Keratinocyte (primary cell): ENCODE measurements around the gene FAP. TPM values are rescaled to one million over a fixed set of nuclear protein-coding genes. Genes with fewer than 3 reads are reported as not detected.

ENCODE experiments used
- DNase-seq: peaks from one replicate; pipeline ENCODE4 v3.0.0-alpha.2; 2011; ENCODE audit warnings: low read depth, missing footprints, low spot score
- FAIRE-seq: peaks from 2 replicates; lab custom pipeline; 2011; peaks lifted over from hg19 to GRCh38; lab: Jason Lieb, UNC
- H2AFZ ChIP-seq: 2 replicates; pipeline ENCODE4 v1.6.0; 2012; ENCODE audit warnings: low read length, control low read depth, inconsistent platforms; ENCODE audit not compliant: control insufficient read depth
- H3K27ac ChIP-seq: 2 replicates; pipeline ENCODE4 v1.5.1; 2011; ENCODE audit warnings: low read length; ENCODE audit not compliant: control insufficient read depth, insufficient read depth
- H3K27me3 ChIP-seq: 3 replicates; pipeline ENCODE4 v1.6.0; 2011; ENCODE audit warnings: low read length; ENCODE audit not compliant: control insufficient read depth, insufficient read depth; ENCODE audit errors: extremely low read depth
- H3K36me3 ChIP-seq, 2 experiments: 2 replicates in 1 of 2; 3 replicates in 1 of 2; pipeline ENCODE4 v1.5.1; 2011; ENCODE audit warnings: low read length in 2 of 2, mild to moderate bottlenecking in 1 of 2; ENCODE audit not compliant: control insufficient read depth in 2 of 2, insufficient read depth in 2 of 2; ENCODE audit errors: extremely low read depth in 1 of 2
- H3K4me1 ChIP-seq: 3 replicates; pipeline ENCODE4 v1.5.1; 2011; ENCODE audit warnings: low read length; ENCODE audit not compliant: control insufficient read depth, insufficient read depth; ENCODE audit errors: extremely low read depth
- H3K4me2 ChIP-seq: 3 replicates; pipeline ENCODE4 v1.6.0; 2011; ENCODE audit warnings: low read depth, low read length; ENCODE audit not compliant: control insufficient read depth, insufficient read depth; ENCODE audit errors: extremely low read depth
- H3K4me3 ChIP-seq, 3 experiments: fragments of 200-600 bp in 1 of 3; sonication (generic) in 1 of 3; 2 replicates in 2 of 3; 3 replicates in 1 of 3; pipeline ENCODE4 v1.5.1; 2011 to 2016; ENCODE audit warnings: low read length in 3 of 3, mild to moderate bottlenecking in 3 of 3, control low read depth in 2 of 3, inconsistent platforms in 1 of 3, low read depth in 1 of 3, mixed read lengths in 1 of 3, mixed run types in 1 of 3, moderate library complexity in 1 of 3; ENCODE audit not compliant: control insufficient read depth in 2 of 3, insufficient read depth in 2 of 3; ENCODE audit errors: extremely low read depth in 1 of 3
- H3K79me2 ChIP-seq: 2 replicates; pipeline ENCODE4 v1.6.0; 2012; ENCODE audit warnings: low read length; ENCODE audit not compliant: control insufficient read depth, insufficient read depth
- H3K9ac ChIP-seq: 3 replicates; pipeline ENCODE4 v1.6.0; 2011; ENCODE audit warnings: low read length; ENCODE audit not compliant: control insufficient read depth, insufficient read depth; ENCODE audit errors: extremely low read depth
- H3K9me1 ChIP-seq: 3 replicates; pipeline ENCODE4 v1.6.0; 2011; ENCODE audit warnings: low read length; ENCODE audit not compliant: control insufficient read depth, insufficient read depth; ENCODE audit errors: extremely low read depth
- H3K9me3 ChIP-seq: 2 replicates; pipeline ENCODE4 v1.5.1; 2012; ENCODE audit warnings: low read depth, low read length; ENCODE audit not compliant: control insufficient read depth
- H4K20me1 ChIP-seq: 3 replicates; pipeline ENCODE4 v1.6.0; 2011; ENCODE audit warnings: low read length; ENCODE audit not compliant: control insufficient read depth, insufficient read depth; ENCODE audit errors: extremely low read depth
- EZH2 ChIP-seq: IDR thresholded peaks from one replicate; pipeline ENCODE4 v1.6.1; 2012; ENCODE audit warnings: inconsistent platforms, mild to moderate bottlenecking, low read length, moderate library complexity
- dilution Hi-C: fragments of 300-500 bp; cut with MboI; formaldehyde crosslinking; loops from one replicate; pipeline ENCODE4 v1.7.0; 2020; ENCODE audit warnings: low sequenced_read_pairs; ENCODE audit not compliant: extremely low pct_ligation_motif_present
- polyA plus RNA-seq, 5 experiments: library from polyadenylated mRNA; depleted of rRNA in 3 of 5; stranded (reverse) in 3 of 5; stranded (forward) in 1 of 5; unstranded in 1 of 5; fragments of >200 nt; gene quantifications; 1 replicate in 1 of 5; 2 replicates in 3 of 5; 3 replicates in 1 of 5; pipeline versions ENCODE4 v1.2.1 to v1.2.3, GENCODE V29; 2011 to 2012; ENCODE audit warnings: missing spikeins in 2 of 5, low read depth in 1 of 5, low replicate concordance in 1 of 5
- TF ChIP-seq, protein P1 (sequence below), 3 experiments: IDR thresholded peaks in 1 of 3; conservative IDR thresholded peaks in 1 of 3; optimal IDR thresholded peaks in 1 of 3; 2 replicates in 2 of 3; 3 replicates in 1 of 3; pipeline versions ENCODE3 to v1.5.1; 2011; ENCODE audit warnings: low read length in 3 of 3, mild to moderate bottlenecking in 3 of 3, moderate library complexity in 2 of 3, control low read depth in 1 of 3, inconsistent platforms in 1 of 3; ENCODE audit not compliant: insufficient read depth in 2 of 3; ENCODE audit errors: extremely low read depth in 1 of 3

Gene FAP
- polyA plus RNA-seq, 1 donor (not counting 4 experiments of a cell fraction or from before 2014, with no cell fraction given), result 8.5 TPM

DNA sequence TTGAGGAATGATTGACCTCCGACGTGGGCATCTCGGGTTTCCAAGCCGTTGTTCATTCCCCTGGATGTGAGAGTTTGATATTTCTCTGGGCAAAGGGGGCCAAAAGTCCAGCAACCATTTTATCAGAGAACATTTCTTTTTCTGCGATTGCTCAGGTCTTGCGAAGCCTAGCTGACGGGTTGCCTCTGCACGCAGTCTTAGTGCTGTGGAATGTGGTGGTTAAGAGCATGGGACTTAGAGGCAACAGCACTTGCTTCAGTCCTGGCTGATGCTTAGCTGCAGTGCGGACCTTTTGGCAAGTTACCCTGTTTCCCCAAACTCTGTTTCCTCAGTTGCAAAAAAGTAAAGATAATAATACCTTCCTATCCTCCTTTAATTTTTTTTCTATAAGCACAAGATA, 45.0 kb downstream of the FAP start:
- Histone ChIP-seq H3K4me3 (no peak overlapping the region), H3K9me1 (no peaks in the 10 kb centered on the region), H3K4me2 (no peak overlapping the region), H2AFZ (no peak overlapping the region), H3K36me3 (peaks cover 0 to 8% of the 10 kb centered on the region in 2 experiments), H3K27ac (no peak overlapping the region), H3K79me2 (no peaks in the 10 kb centered on the region), H3K27me3 (no peaks in the 10 kb centered on the region), H3K9ac (no peak overlapping the region), H4K20me1 (no peaks in the 10 kb centered on the region), H3K4me1 (no peaks in the 10 kb centered on the region), H3K9me3 (no peaks in the 10 kb centered on the region)
- no peak for DNase-seq
- dilution Hi-C loops, result no loop called here
- no peak for FAIRE-seq
- no peak for TF ChIP-seq EZH2
- TF ChIP-seq, protein P1, sequence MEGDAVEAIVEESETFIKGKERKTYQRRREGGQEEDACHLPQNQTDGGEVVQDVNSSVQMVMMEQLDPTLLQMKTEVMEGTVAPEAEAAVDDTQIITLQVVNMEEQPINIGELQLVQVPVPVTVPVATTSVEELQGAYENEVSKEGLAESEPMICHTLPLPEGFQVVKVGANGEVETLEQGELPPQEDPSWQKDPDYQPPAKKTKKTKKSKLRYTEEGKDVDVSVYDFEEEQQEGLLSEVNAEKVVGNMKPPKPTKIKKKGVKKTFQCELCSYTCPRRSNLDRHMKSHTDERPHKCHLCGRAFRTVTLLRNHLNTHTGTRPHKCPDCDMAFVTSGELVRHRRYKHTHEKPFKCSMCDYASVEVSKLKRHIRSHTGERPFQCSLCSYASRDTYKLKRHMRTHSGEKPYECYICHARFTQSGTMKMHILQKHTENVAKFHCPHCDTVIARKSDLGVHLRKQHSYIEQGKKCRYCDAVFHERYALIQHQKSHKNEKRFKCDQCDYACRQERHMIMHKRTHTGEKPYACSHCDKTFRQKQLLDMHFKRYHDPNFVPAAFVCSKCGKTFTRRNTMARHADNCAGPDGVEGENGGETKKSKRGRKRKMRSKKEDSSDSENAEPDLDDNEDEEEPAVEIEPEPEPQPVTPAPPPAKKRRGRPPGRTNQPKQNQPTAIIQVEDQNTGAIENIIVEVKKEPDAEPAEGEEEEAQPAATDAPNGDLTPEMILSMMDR (optimal IDR thresholded peaks at IDR 0.05 in 1 of 3, IDR thresholded peaks at IDR 0.05 in 1 of 3, conservative IDR thresholded peaks at IDR 0.05 in 1 of 3; ENCODE audit: extremely low read depth in 1 of 3, insufficient read depth in 2 of 3, low read length in 3 of 3), result no peak

DNA sequence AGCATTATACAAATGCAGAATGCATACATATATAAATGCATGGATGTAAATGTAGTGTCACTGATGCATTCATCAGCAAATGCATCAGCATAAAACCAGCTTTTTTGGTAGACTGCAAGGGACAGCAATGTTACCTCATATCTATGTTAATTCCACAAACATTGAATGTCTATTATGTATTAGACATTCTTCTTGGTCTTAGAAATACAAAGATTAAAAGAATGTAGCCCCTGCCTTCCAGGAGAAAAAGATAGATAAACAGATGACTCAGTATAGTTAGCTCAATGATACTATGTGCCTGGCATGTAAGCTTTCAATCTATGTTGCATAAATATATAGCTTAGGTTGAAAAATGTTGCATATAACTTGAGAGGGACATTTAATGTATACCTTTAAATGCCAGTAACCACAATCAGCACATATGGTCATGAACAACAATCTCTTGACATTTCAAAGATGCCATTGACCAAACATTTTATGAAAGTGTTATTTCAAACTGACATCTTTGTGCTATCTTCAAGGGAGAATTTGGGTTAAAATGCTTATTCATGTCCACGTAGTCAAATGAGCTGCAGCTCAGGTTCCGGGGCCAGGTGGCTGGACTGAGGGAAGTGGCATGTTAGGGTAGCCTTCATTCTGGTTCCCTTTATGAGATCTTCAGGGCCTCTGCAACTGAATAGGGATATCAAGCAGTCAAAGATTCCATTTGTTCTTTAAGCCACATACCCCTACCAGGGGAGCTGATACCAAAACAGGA, 46.0 kb downstream of the FAP start:
- H3K36me3 ChIP-seq, result peaks cover 0 to 10% of the 10 kb centered on the region in 2 experiments
- no peaks in the 10 kb centered on the region for H3K9me3 ChIP-seq
- no peaks in the 10 kb centered on the region for H3K4me1 ChIP-seq
- H3K27ac ChIP-seq, result no peak overlapping the region
- H3K9me1 ChIP-seq, result no peaks in the 10 kb centered on the region
- FAIRE-seq (no peak), DNase-seq (no peak)
- H2AFZ ChIP-seq, result no peak overlapping the region
- no peak overlapping the region for H3K4me3 ChIP-seq
- no peaks in the 10 kb centered on the region for H3K79me2 ChIP-seq
- dilution Hi-C loops, result no loop called here
- no peaks in the 10 kb centered on the region for H4K20me1 ChIP-seq
- no peak overlapping the region for H3K4me2 ChIP-seq
- no peaks in the 10 kb centered on the region for H3K27me3 ChIP-seq
- no peak for TF ChIP-seq EZH2
- TF ChIP-seq, protein P1 (optimal IDR thresholded peaks at IDR 0.05 in 1 of 3, IDR thresholded peaks at IDR 0.05 in 1 of 3, conservative IDR thresholded peaks at IDR 0.05 in 1 of 3; ENCODE audit: extremely low read depth in 1 of 3, insufficient read depth in 2 of 3, low read length in 3 of 3), result no peak
- no peak overlapping the region for H3K9ac ChIP-seq
